PC-3 (cell line): ENCODE measurements around the gene C9orf50.

ENCODE experiments used
- EZH2 ChIP-seq: fragments of 300-600 bp; sonication (generic); IDR thresholded peaks from one replicate; pipeline ENCODE4 v1.6.1; 2017; ENCODE audit warnings: antibody characterized with exemption, mild to moderate bottlenecking, low read length; ENCODE audit not compliant: unreplicated experiment
- TF ChIP-seq, protein P1 (sequence below): fragments of 300-600 bp; sonication (generic); conservative IDR thresholded peaks from 2 replicates; pipeline ENCODE4 v1.5.1; 2017; ENCODE audit warnings: antibody characterized with exemption, low read depth, mild to moderate bottlenecking, low read length

DNA sequence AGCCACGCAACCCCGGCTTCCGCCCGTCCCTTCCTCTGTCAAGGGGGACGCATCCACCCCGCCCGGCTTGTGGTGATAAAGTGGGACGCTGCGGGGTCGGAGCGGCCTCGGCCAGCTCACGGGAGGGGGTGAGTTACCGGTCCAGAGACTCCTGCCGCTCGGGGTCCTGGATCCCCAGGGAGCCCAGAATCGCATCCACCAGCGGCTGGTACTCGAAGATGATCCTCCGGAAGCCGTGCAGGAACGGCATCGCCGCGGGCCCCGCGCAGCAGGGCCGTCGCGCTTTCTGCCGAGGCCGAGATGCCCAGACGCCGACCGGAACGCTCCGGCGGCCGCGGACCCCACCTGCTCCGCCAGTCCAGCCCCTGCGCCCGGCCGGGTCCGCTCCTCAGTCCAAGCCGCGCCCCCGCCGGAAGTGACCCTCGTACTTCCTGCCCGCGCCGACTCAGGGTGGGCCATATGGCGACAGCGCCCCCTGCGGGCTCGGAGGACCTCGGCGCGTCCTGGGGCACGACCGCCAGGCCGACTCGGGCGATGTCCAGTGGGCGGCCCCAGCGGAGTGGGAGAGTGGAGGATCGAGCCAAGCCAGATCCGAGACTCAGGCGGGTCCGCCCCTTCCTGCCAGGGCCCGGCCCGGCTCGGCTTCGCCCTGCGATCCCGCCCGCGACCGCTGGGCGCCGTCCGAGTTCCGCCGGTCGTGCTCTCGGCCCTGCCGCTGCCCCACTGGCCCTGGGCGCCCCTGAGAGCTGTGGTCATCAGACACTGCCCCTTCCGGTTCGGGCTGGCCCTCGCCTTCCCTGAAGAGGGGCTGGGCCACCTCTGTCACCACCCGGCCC lies 21.1 kb upstream of the C9orf50 start, which contains the start of gene ASB6:
- TF ChIP-seq, protein P1, sequence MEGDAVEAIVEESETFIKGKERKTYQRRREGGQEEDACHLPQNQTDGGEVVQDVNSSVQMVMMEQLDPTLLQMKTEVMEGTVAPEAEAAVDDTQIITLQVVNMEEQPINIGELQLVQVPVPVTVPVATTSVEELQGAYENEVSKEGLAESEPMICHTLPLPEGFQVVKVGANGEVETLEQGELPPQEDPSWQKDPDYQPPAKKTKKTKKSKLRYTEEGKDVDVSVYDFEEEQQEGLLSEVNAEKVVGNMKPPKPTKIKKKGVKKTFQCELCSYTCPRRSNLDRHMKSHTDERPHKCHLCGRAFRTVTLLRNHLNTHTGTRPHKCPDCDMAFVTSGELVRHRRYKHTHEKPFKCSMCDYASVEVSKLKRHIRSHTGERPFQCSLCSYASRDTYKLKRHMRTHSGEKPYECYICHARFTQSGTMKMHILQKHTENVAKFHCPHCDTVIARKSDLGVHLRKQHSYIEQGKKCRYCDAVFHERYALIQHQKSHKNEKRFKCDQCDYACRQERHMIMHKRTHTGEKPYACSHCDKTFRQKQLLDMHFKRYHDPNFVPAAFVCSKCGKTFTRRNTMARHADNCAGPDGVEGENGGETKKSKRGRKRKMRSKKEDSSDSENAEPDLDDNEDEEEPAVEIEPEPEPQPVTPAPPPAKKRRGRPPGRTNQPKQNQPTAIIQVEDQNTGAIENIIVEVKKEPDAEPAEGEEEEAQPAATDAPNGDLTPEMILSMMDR, result peak; percentile 91
- TF ChIP-seq EZH2, result no peak
